SK-N-SH (cell line): ENCODE data around the gene SOBP. TPM values are rescaled to one million over a fixed set of nuclear protein-coding genes. Genes with fewer than 3 reads are reported as not detected.

Experiments
- CTCF ChIA-PET: fragments of 300-600, 350-600 bp; formaldehyde crosslinking; extraction: SDS; loops from one replicate; lab custom pipeline; 2021; lab: Yijun Ruan, JAX
- POLR2A ChIA-PET: fragments of 350-600 bp; sonication (Branson Sonifier 250); formaldehyde crosslinking; extraction: SDS; loops from one replicate; lab custom pipeline; 2020; ENCODE audit warnings: antibody characterized with exemption, inconsistent platforms; lab: Yijun Ruan, JAX
- DNase-seq: peaks from one replicate; pipeline ENCODE4 v3.0.0; 2012
- H2AFZ ChIP-seq: fragments of 200-600 bp; sonication (generic); 2 replicates; pipeline ENCODE4 v1.8.1; 2016; ENCODE audit warnings: antibody characterized with exemption, mild to moderate bottlenecking, low read depth
- H3F3A ChIP-seq: fragments of 200-600 bp; sonication (generic); replicated peaks from 2 replicates; pipeline ENCODE3; 2016; ENCODE audit warnings: antibody characterized with exemption, mild to moderate bottlenecking; ENCODE audit not compliant: insufficient read depth
- H3K27ac ChIP-seq, 2 experiments: fragments of 200-500 bp in 1 of 2; fragments of 200-600 bp in 1 of 2; sonication (Bioruptor generic) in 1 of 2; sonication (generic), shearing (Covaris generic) in 1 of 2; 2 replicates each; pipeline versions ENCODE4 v1.5.1 to v1.6.1; 2014 to 2016; ENCODE audit warnings: low read depth in 2 of 2, inconsistent platforms in 1 of 2, low read length in 1 of 2, mild to moderate bottlenecking in 1 of 2, mixed read lengths in 1 of 2
- H3K27me3 ChIP-seq: fragments of 200-600 bp; sonication (generic), shearing (Covaris generic); 2 replicates; pipeline ENCODE4 v1.6.1; 2016; ENCODE audit warnings: mixed run types; ENCODE audit not compliant: insufficient read depth
- H3K36me3 ChIP-seq, 2 experiments: fragments of 200-500 bp in 1 of 2; fragments of 200-600 bp in 1 of 2; sonication (Bioruptor generic) in 1 of 2; sonication (generic) in 1 of 2; replicated peaks in 1 of 2; 2 replicates each; pipeline versions ENCODE3 to v1.5.1; 2014 to 2016; ENCODE audit warnings: low read length in 1 of 2, mild to moderate bottlenecking in 1 of 2; ENCODE audit not compliant: insufficient read depth in 2 of 2, control insufficient read depth in 1 of 2
- H3K4me1 ChIP-seq, 2 experiments: fragments of 200-500 bp in 1 of 2; fragments of 200-600 bp in 1 of 2; sonication (Bioruptor generic) in 1 of 2; sonication (generic), shearing (Covaris generic) in 1 of 2; 2 replicates each; pipeline versions ENCODE4 v1.5.1 to v1.6.1; 2014 to 2016; ENCODE audit warnings: low read depth in 1 of 2, low read length in 1 of 2, mixed run types in 1 of 2; ENCODE audit not compliant: insufficient read depth in 2 of 2, control insufficient read depth in 1 of 2
- H3K4me2 ChIP-seq: fragments of 200-600 bp; sonication (generic), shearing (Covaris generic); 2 replicates; pipeline ENCODE4 v1.6.1; 2017; ENCODE audit warnings: mixed run types
- H3K4me3 ChIP-seq, 2 experiments: fragments of 200-500 bp in 1 of 2; fragments of 200-600 bp in 1 of 2; sonication (Bioruptor generic) in 1 of 2; sonication (generic), shearing (Covaris generic) in 1 of 2; 2 replicates each; pipeline versions ENCODE4 v1.5.1 to v1.8.1; 2014 to 2016; ENCODE audit warnings: low read depth in 2 of 2, inconsistent platforms in 1 of 2, low read length in 1 of 2, mild to moderate bottlenecking in 1 of 2, mixed read lengths in 1 of 2, moderate library complexity in 1 of 2
- H3K79me2 ChIP-seq: fragments of 200-600 bp; sonication (generic); 2 replicates; pipeline ENCODE4 v1.8.1; 2017; ENCODE audit warnings: mild to moderate bottlenecking; ENCODE audit not compliant: insufficient read depth
- H3K9ac ChIP-seq: fragments of 200-600 bp; sonication (generic); 2 replicates; pipeline ENCODE4 v1.6.1; 2017; ENCODE audit warnings: mixed run types
- H3K9me2 ChIP-seq: fragments of 200-600 bp; sonication (generic); 2 replicates; pipeline ENCODE4 v1.6.1; 2017; ENCODE audit warnings: mixed run types
- H3K9me3 ChIP-seq: fragments of 200-600 bp; sonication (generic); 2 replicates; pipeline ENCODE4 v1.6.1; 2017; ENCODE audit warnings: mixed run types, mild to moderate bottlenecking, moderate library complexity
- H4K20me1 ChIP-seq: fragments of 200-600 bp; sonication (generic); 2 replicates; pipeline ENCODE4 v1.6.1; 2017; ENCODE audit warnings: mild to moderate bottlenecking, mixed run types; ENCODE audit not compliant: insufficient read depth
- FOXJ3 ChIP-seq: sonication (generic); formaldehyde crosslinking; IDR thresholded peaks from 2 replicates; pipeline ENCODE4 v1.5.1; 2020; ENCODE audit warnings: mild to moderate bottlenecking, missing genetic modification reagents
- FOXM1 ChIP-seq: IDR thresholded peaks from 2 replicates; pipeline ENCODE4 v1.4.0; 2012; ENCODE audit warnings: low read depth, mild to moderate bottlenecking
- JUND ChIP-seq: IDR thresholded peaks from 2 replicates; pipeline ENCODE4 v1.4.0; 2012
- MAX ChIP-seq: IDR thresholded peaks from 2 replicates; pipeline ENCODE4 v1.4.0; 2012; ENCODE audit warnings: low read depth
- MEF2A ChIP-seq: IDR thresholded peaks from 2 replicates; pipeline ENCODE4 v1.4.0; 2012; ENCODE audit warnings: low read depth, borderline replicate concordance
- MXI1 ChIP-seq: IDR thresholded peaks from 2 replicates; pipeline ENCODE4 v1.6.1; 2012; ENCODE audit warnings: mild to moderate bottlenecking, low read depth, low read length, improper control_type of control experiment
- POLR2AphosphoS5 ChIP-seq: IDR thresholded peaks from 2 replicates; pipeline ENCODE4 v1.6.1; 2012; ENCODE audit warnings: low read depth, low read length
- RFX5 ChIP-seq: IDR thresholded peaks from 2 replicates; pipeline ENCODE4 v1.6.1; 2012; ENCODE audit warnings: mild to moderate bottlenecking, improper control_type of control experiment, low read length
- RXRA ChIP-seq: IDR thresholded peaks from 2 replicates; pipeline ENCODE4 v1.4.0; 2012; ENCODE audit warnings: low read depth, mild to moderate bottlenecking, borderline replicate concordance
- SIN3A ChIP-seq: IDR thresholded peaks from 2 replicates; pipeline ENCODE4 v1.6.1; 2012; ENCODE audit warnings: low read depth, mild to moderate bottlenecking, low read length, moderate library complexity, borderline replicate concordance
- TCF12 ChIP-seq: IDR thresholded peaks from 2 replicates; pipeline ENCODE4 v1.4.0; 2012
- YY1 ChIP-seq: IDR thresholded peaks from 2 replicates; pipeline ENCODE4 v1.4.0; 2012; ENCODE audit warnings: low read depth, mild to moderate bottlenecking
- WGBS: methylation state at CpG from one replicate; pipeline ENCODE4 v1.1.6; 2017; ENCODE audit warnings: low lambda C conversion rate; 5-methylcytosine and 5-hydroxymethylcytosine counted together
- polyA plus RNA-seq, 3 experiments: library from polyadenylated mRNA; depleted of rRNA; stranded (reverse); fragments of >200 nt; gene quantifications; 2 replicates each; pipeline ENCODE4 v1.2.3, GENCODE V29; 2012
- TF ChIP-seq, protein P1 (sequence below): IDR thresholded peaks from 2 replicates; pipeline ENCODE4 v1.6.1; 2012; ENCODE audit warnings: mild to moderate bottlenecking, low read depth, low read length, moderate library complexity
- TF ChIP-seq, protein P2 (sequence below): IDR thresholded peaks from 2 replicates; pipeline ENCODE4 v1.4.0; 2012; ENCODE audit warnings: low read depth, borderline replicate concordance

Gene SOBP
- polyA plus RNA-seq, 1 of the 3 experiments (the other 2 are of a cell fraction) = 0.61 TPM

GRCh38 chr6:107707346-107708275, 217.7 kb downstream of the SOBP start:
- Histone ChIP-seq H3K4me2 (no peak overlapping the region), H3K4me1 (peaks cover 0 to 11% of the 10 kb centered on the region in 2 experiments; a peak in 2 of 4 replicates), H3K9me3 (no peaks in the 10 kb centered on the region), H3K79me2 (no peaks in the 10 kb centered on the region), H3K36me3 (no peaks in the 10 kb centered on the region), H4K20me1 (no peaks in the 10 kb centered on the region), H3F3A (no peaks in the 10 kb centered on the region), H3K4me3 (no peak overlapping the region), H3K27ac (no peak overlapping the region), H3K27me3 (no peaks in the 10 kb centered on the region), H3K9me2 (no peaks in the 10 kb centered on the region), H3K9ac (no peak overlapping the region), H2AFZ (no peak overlapping the region)
- POLR2A ChIA-PET = no interaction called here
- no peak for TF ChIP-seq MXI1
- TF ChIP-seq YY1 = no peak
- no peak for TF ChIP-seq RXRA
- TF ChIP-seq TCF12 = no peak
- no peak for TF ChIP-seq JUND
- TF ChIP-seq, protein P1, sequence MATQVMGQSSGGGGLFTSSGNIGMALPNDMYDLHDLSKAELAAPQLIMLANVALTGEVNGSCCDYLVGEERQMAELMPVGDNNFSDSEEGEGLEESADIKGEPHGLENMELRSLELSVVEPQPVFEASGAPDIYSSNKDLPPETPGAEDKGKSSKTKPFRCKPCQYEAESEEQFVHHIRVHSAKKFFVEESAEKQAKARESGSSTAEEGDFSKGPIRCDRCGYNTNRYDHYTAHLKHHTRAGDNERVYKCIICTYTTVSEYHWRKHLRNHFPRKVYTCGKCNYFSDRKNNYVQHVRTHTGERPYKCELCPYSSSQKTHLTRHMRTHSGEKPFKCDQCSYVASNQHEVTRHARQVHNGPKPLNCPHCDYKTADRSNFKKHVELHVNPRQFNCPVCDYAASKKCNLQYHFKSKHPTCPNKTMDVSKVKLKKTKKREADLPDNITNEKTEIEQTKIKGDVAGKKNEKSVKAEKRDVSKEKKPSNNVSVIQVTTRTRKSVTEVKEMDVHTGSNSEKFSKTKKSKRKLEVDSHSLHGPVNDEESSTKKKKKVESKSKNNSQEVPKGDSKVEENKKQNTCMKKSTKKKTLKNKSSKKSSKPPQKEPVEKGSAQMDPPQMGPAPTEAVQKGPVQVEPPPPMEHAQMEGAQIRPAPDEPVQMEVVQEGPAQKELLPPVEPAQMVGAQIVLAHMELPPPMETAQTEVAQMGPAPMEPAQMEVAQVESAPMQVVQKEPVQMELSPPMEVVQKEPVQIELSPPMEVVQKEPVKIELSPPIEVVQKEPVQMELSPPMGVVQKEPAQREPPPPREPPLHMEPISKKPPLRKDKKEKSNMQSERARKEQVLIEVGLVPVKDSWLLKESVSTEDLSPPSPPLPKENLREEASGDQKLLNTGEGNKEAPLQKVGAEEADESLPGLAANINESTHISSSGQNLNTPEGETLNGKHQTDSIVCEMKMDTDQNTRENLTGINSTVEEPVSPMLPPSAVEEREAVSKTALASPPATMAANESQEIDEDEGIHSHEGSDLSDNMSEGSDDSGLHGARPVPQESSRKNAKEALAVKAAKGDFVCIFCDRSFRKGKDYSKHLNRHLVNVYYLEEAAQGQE = no peak
- no peak for TF ChIP-seq FOXJ3
- TF ChIP-seq RFX5 = no peak
- TF ChIP-seq SIN3A = no peak
- no peak for TF ChIP-seq MEF2A
- no peak for TF ChIP-seq MAX
- TF ChIP-seq, protein P2, sequence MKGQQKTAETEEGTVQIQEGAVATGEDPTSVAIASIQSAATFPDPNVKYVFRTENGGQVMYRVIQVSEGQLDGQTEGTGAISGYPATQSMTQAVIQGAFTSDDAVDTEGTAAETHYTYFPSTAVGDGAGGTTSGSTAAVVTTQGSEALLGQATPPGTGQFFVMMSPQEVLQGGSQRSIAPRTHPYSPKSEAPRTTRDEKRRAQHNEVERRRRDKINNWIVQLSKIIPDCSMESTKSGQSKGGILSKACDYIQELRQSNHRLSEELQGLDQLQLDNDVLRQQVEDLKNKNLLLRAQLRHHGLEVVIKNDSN = no peak
- no peak for TF ChIP-seq POLR2AphosphoS5
- TF ChIP-seq FOXM1 = no peak
- WGBS = 68% methylated on average over 16 of the region's 18 CpGs
- CTCF ChIA-PET = interaction anchor here (1.5 to 2.1 kb wide), 2 partner anchors 141 kb away, joined by 6 read pairs; no protein-coding TSS in a partner anchor
- no peak for DNase-seq
